Right renal cortex interstitium (tissue), 3 donors: Measurements from ENCODE around the gene HUNK. TPM values are rescaled to one million over a fixed set of nuclear protein-coding genes. Genes with fewer than 3 reads are reported as not detected.
A peak's percentile ranks its signal among the peaks of the same experiment; 100 is the strongest.
"Not testable (repeated sequence)": the region's sequence is repeated elsewhere in the genome, so short reads cannot be mapped to it uniquely, and the experiment has no call there.

ENCODE experiments used
- DNase-seq, 3 donors: peaks; one replicate each; pipeline ENCODE4 v3.0.0-alpha.2; 2013; ENCODE audit warnings: low read depth in 3 of 3, low spot score in 2 of 3
- polyA plus RNA-seq, 3 donors: library from polyadenylated mRNA; unstranded; fragments of 120-200 nt; gene quantifications; one replicate each; pipeline ENCODE4 v1.2.1, GENCODE V29; 2013; ENCODE audit not compliant: insufficient read length in 3 of 3

HUNK gene
- 10 to 100 TPM; 14.5 to 16.1 (median 15.1) TPM for polyA plus RNA-seq

- no peak for DNase-seq
These were observed at the start of gene HUNK for GRCh38 chr21:31872452-31873274. Gene HUNK (plus strand): TSS chr21:31873020. CDS start chr21:31873675, 655 bp downstream.

GRCh38 chr21:31829736-31830472 is 42.9 kb upstream of the HUNK start:
- no peak for DNase-seq

GRCh38 chr21:31830701-31831100 is 42.1 kb upstream of the HUNK start:
- no peak for DNase-seq

GRCh38 chr21:31837041-31837440 is 35.8 kb upstream of the HUNK start:
- no peak for DNase-seq

GRCh38 chr21:31837618-31838390 is 35.0 kb upstream of the HUNK start:
- DNase-seq: no peak

- no peak for DNase-seq
These were observed 34.0 kb upstream of the HUNK start for GRCh38 chr21:31838586-31839355.

- no peak for DNase-seq
These were observed 28.6 kb upstream of the HUNK start for GRCh38 chr21:31844206-31844605.

GRCh38 chr21:31845151-31845729 is 27.6 kb upstream of the HUNK start:
- no peak for DNase-seq

GRCh38 chr21:31846690-31847089 is 26.1 kb upstream of the HUNK start:
- no peak for DNase-seq

GRCh38 chr21:31847761-31848160 is 25.1 kb upstream of the HUNK start:
- DNase-seq: no peak

GRCh38 chr21:31848326-31848985 is 24.4 kb upstream of the HUNK start:
- no peak for DNase-seq

GRCh38 chr21:31850886-31851285 is 21.9 kb upstream of the HUNK start:
- no peak for DNase-seq

- no peak for DNase-seq
These were observed 17.6 kb upstream of the HUNK start for GRCh38 chr21:31855180-31855579.

- DNase-seq: no peak
These were observed 15.7 kb upstream of the HUNK start for GRCh38 chr21:31857096-31857495.

- not testable (repeated sequence) for DNase-seq
These were observed 15.2 kb upstream of the HUNK start for GRCh38 chr21:31857631-31858030.

GRCh38 chr21:31860851-31861250 is 12.0 kb upstream of the HUNK start:
- no peak for DNase-seq

GRCh38 chr21:31862078-31862477 is 10.7 kb upstream of the HUNK start:
- no peak for DNase-seq

GRCh38 chr21:31865429-31865970 is 7.3 kb upstream of the HUNK start:
- no peak for DNase-seq

- DNase-seq: peak in 2 of 3 donors; percentile 68 to 74
These were observed 6.7 kb upstream of the HUNK start for GRCh38 chr21:31866077-31866511.
